ENCODE measurements around the gene ALK. TPM values are rescaled to one million over a fixed set of nuclear protein-coding genes. Genes with fewer than 3 reads are reported as not detected.

Gene ALK
- total and polyA plus RNA-seq, 2 donors (not counting 1 experiment from before 2014, with no cell fraction given) = not detected

- no peak overlapping the region for H3K27ac ChIP-seq (ENCODE audit: low read length in 2 of 2)
- POLR2A ChIA-PET = no interaction called here
Measured at GRCh38 chr2:29839306-29839705, 82.1 kb downstream of the ALK start.

GRCh38 chr2:29837925-29838324 lies 83.5 kb downstream of the ALK start:
- Mint-ChIP-seq H3K27ac (no peak overlapping the region), H3K4me1 (no peaks in the 10 kb centered on the region), H3K27me3 (peaks cover 8% of the 10 kb centered on the region), H3K9me3 (ENCODE audit: insufficient read depth) (peaks cover 4% of the 10 kb centered on the region), H3K4me3 (no peak overlapping the region)
- H3K9me3 ChIP-seq (ENCODE audit: control extremely low read depth in 1 of 3, control insufficient read depth in 2 of 3, insufficient read depth in 1 of 3, low read length in 2 of 3) = peaks cover 0 to 9% (median 0%) of the 10 kb centered on the region in 3 donors
- no peak for DNase-seq
- peaks cover 0 to 3% (median 0%) of the 10 kb centered on the region in 4 experiments for H3K27me3 ChIP-seq (replicated peaks in 1 of 4; ENCODE audit: control extremely low read depth in 1 of 4, control insufficient read depth in 3 of 4, insufficient read depth in 4 of 4, low read length in 3 of 4)
- H4K20me1 ChIP-seq (ENCODE audit: control insufficient read depth, insufficient read depth, low read length, poor library complexity, severe bottlenecking) = no peaks in the 10 kb centered on the region
- no peaks in the 10 kb centered on the region for H3K36me3 ChIP-seq (replicated peaks in 1 of 2; ENCODE audit: control extremely low read depth in 1 of 2, control insufficient read depth in 1 of 2, extremely low read depth in 1 of 2, insufficient read depth in 2 of 2, low read length in 1 of 2)
- H3K27ac ChIP-seq (ENCODE audit: low read length in 2 of 2) = no peak overlapping the region
- ATAC-seq (ENCODE audit: low read depth) = no peak
- no peaks in the 10 kb centered on the region for H3K4me1 ChIP-seq (ENCODE audit: control insufficient read depth in 2 of 2, insufficient read depth in 2 of 2, low read length in 2 of 2)
- no peak overlapping the region for H2AFZ ChIP-seq (ENCODE audit: insufficient read depth, low read depth, low read length, poor library complexity, severe bottlenecking)
- ChIA-PET POLR2A (no interaction called here), CTCF (no interaction called here)
- TF ChIP-seq EZH2 (IDR thresholded peaks at IDR 0.05; ENCODE audit: borderline replicate concordance, insufficient read depth, low read depth, low read length, poor library complexity, severe bottlenecking) (no peak), CTCF (IDR thresholded peaks at IDR 0.05) (no peak)
- no peaks in the 10 kb centered on the region for H3K79me2 ChIP-seq (ENCODE audit: control insufficient read depth, insufficient read depth, low read length)
- no peak overlapping the region for H3K9ac ChIP-seq (ENCODE audit: low read length)
- intact Hi-C loops (cut with micrococcal nuclease) = no loop called here
- H3K4me2 ChIP-seq (replicated peaks; ENCODE audit: low read depth, low read length, poor library complexity, severe bottlenecking) = no peak overlapping the region
- no peak overlapping the region for H3K4me3 ChIP-seq (ENCODE audit: control extremely low read depth in 1 of 5, extremely low read depth in 1 of 5, insufficient read depth in 1 of 5, low read depth in 2 of 5, low read length in 4 of 5)

More at GRCh38 chr2:29839306-29839705, 82.1 kb downstream of the ALK start:
- H3K4me1 ChIP-seq (ENCODE audit: control insufficient read depth in 2 of 2, insufficient read depth in 2 of 2, low read length in 2 of 2) = no peaks in the 10 kb centered on the region
- DNase-seq (no peak), ATAC-seq (ENCODE audit: low read depth) (no peak)
- Mint-ChIP-seq H3K27ac (no peak overlapping the region), H3K4me3 (no peak overlapping the region), H3K4me1 (no peaks in the 10 kb centered on the region), H3K9me3 (ENCODE audit: insufficient read depth) (peaks cover 4% of the 10 kb centered on the region), H3K27me3 (peaks cover 12% of the 10 kb centered on the region)
- WGBS (ENCODE audit: insufficient coverage) = 92% methylated on average over 2 of the region's 4 CpGs
- intact Hi-C loops (cut with micrococcal nuclease) = no loop called here
- H3K79me2 ChIP-seq (ENCODE audit: control insufficient read depth, insufficient read depth, low read length) = no peaks in the 10 kb centered on the region
- H3K4me2 ChIP-seq (replicated peaks; ENCODE audit: low read depth, low read length, poor library complexity, severe bottlenecking) = no peak overlapping the region
- H3K36me3 ChIP-seq (replicated peaks in 1 of 2; ENCODE audit: control extremely low read depth in 1 of 2, control insufficient read depth in 1 of 2, extremely low read depth in 1 of 2, insufficient read depth in 2 of 2, low read length in 1 of 2) = no peaks in the 10 kb centered on the region
- H4K20me1 ChIP-seq (ENCODE audit: control insufficient read depth, insufficient read depth, low read length, poor library complexity, severe bottlenecking) = no peaks in the 10 kb centered on the region
- peaks cover 0 to 3% (median 0%) of the 10 kb centered on the region in 4 experiments for H3K27me3 ChIP-seq (replicated peaks in 1 of 4; ENCODE audit: control extremely low read depth in 1 of 4, control insufficient read depth in 3 of 4, insufficient read depth in 4 of 4, low read length in 3 of 4)
- CTCF ChIA-PET = no interaction called here
- no peak overlapping the region for H2AFZ ChIP-seq (ENCODE audit: insufficient read depth, low read depth, low read length, poor library complexity, severe bottlenecking)
- H3K9me3 ChIP-seq (ENCODE audit: control extremely low read depth in 1 of 3, control insufficient read depth in 2 of 3, insufficient read depth in 1 of 3, low read length in 2 of 3) = peaks cover 0 to 9% (median 0%) of the 10 kb centered on the region in 3 donors
- no peak overlapping the region for H3K4me3 ChIP-seq (ENCODE audit: control extremely low read depth in 1 of 5, extremely low read depth in 1 of 5, insufficient read depth in 1 of 5, low read depth in 2 of 5, low read length in 4 of 5)
- TF ChIP-seq CTCF (IDR thresholded peaks at IDR 0.05) (no peak), EZH2 (IDR thresholded peaks at IDR 0.05; ENCODE audit: borderline replicate concordance, insufficient read depth, low read depth, low read length, poor library complexity, severe bottlenecking) (no peak)
- H3K9ac ChIP-seq (ENCODE audit: low read length) = no peak overlapping the region
